Mucosa of rectum (tissue), 2 donors: ENCODE measurements around the gene SNAPIN.
A peak's percentile ranks its signal among the peaks of the same experiment; 100 is the strongest.

Experiments
- H3K27ac ChIP-seq, 2 donors: one replicate each; pipeline ENCODE4 v1.7.0; 2013; ENCODE audit warnings: inconsistent platforms in 2 of 2, low read depth in 2 of 2, low read length in 2 of 2
- H3K27me3 ChIP-seq, 2 donors: one replicate each; pipeline ENCODE4 v1.7.0; 2013; ENCODE audit warnings: low read length in 2 of 2; ENCODE audit not compliant: control insufficient read depth in 2 of 2, insufficient read depth in 2 of 2
- H3K36me3 ChIP-seq, 2 donors: one replicate each; pipeline ENCODE4 v1.7.0; 2013; ENCODE audit warnings: low read length in 2 of 2; ENCODE audit not compliant: control insufficient read depth in 2 of 2, insufficient read depth in 2 of 2
- H3K4me1 ChIP-seq, 2 donors: one replicate each; pipeline ENCODE4 v1.7.0; 2013; ENCODE audit warnings: low read length in 2 of 2, mild to moderate bottlenecking in 1 of 2; ENCODE audit not compliant: control insufficient read depth in 2 of 2, insufficient read depth in 2 of 2
- H3K4me3 ChIP-seq, 2 donors: one replicate each; pipeline ENCODE4 v1.7.0; 2013; ENCODE audit warnings: low read length in 2 of 2
- H3K9ac ChIP-seq, 2 donors: one replicate each; pipeline ENCODE4 v1.7.0; 2013; ENCODE audit warnings: low read length in 2 of 2, low read depth in 1 of 2, mild to moderate bottlenecking in 1 of 2
- H3K9me3 ChIP-seq, 2 donors: one replicate each; pipeline ENCODE4 v1.7.0; 2013; ENCODE audit warnings: low read length in 2 of 2; ENCODE audit not compliant: control insufficient read depth in 2 of 2
- donor health status: healthy.
- donor health status: Normal muscosa, but diverticular disease.

SNAPIN gene

DNA sequence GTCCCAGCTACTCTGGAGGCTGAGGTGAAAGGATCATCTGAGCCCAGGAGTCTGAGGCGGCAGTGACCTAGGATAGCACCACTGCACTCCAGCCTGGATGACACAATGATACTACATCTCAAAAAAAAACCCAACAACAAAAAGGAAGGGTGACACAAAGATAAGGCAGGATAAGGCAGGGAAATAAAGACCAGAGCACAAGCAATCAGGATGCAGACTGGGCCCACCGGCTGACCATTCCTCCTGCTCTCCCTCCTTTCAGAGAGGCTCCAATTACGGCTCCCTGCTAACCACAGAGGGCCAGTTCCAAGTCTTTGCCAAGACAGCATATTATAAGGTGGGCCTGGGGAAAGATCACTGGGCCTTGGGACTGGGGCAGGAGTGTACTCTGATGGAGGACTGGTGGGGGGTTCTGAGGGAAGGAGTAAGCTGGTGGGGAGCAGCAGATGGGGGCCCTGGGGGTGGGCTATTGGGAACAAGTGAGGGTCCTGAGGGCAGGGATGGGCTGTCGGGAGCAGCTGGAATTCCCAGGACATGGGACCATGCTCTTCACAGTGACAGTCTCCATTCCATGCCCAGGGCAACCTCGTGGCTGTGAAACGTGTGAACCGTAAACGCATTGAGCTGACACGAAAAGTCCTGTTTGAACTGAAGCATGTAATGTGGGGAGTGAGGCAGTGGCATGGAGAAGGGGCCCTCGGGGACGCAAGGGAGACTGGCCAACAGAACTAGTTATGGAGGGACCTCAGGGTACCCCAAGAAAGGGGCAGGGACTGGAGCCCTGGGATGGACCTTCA, 27.2 kb downstream of the SNAPIN start:
- no peaks in the 10 kb centered on the region for H3K4me1 ChIP-seq
- H3K27me3 ChIP-seq = peaks cover 4 to 10% of the 10 kb centered on the region in 2 donors
- H3K9ac ChIP-seq = no peak overlapping the region
- H3K36me3 ChIP-seq = no peaks in the 10 kb centered on the region
- H3K27ac ChIP-seq = no peak overlapping the region
- H3K4me3 ChIP-seq = no peak overlapping the region
- H3K9me3 ChIP-seq = no peaks in the 10 kb centered on the region

DNA sequence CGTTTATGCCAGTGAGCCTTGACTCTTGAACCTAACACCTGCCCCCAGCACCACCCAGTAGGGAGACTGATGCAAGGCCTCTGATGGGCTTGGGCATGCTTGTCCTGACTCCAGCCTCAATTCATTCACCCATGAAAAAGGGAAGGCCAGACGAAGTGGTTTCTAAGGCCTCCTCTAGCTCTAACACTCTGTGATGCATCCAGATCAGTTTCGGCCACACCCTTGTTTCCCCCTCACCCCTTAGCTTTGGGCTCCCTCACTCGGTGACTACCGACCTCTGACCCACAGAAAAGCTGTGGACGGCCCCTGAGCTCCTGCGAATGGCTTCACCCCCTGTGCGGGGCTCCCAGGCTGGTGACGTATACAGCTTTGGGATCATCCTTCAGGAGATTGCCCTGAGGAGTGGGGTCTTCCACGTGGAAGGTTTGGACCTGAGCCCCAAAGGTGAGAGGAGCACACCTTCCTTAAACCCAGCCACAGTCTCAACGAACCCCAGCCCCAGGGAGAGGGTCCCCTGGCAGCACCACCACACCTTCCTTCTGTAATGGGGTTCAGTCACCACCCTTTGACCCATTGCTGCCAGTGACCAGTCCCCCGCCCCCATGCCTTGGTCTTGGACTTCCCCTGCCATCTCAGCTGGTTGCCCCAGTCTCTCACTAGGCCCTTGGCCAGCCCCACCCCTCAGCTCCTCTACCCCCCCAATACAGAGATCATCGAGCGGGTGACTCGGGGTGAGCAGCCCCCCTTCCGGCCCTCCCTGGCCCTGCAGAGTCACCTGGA, 29.0 kb downstream of the SNAPIN start:
- H3K36me3 ChIP-seq = no peaks in the 10 kb centered on the region
- no peak overlapping the region for H3K4me3 ChIP-seq
- no peak overlapping the region for H3K27ac ChIP-seq
- H3K9ac ChIP-seq = no peak overlapping the region
- H3K9me3 ChIP-seq = no peaks in the 10 kb centered on the region
- H3K4me1 ChIP-seq = no peaks in the 10 kb centered on the region
- no peaks in the 10 kb centered on the region for H3K27me3 ChIP-seq

DNA sequence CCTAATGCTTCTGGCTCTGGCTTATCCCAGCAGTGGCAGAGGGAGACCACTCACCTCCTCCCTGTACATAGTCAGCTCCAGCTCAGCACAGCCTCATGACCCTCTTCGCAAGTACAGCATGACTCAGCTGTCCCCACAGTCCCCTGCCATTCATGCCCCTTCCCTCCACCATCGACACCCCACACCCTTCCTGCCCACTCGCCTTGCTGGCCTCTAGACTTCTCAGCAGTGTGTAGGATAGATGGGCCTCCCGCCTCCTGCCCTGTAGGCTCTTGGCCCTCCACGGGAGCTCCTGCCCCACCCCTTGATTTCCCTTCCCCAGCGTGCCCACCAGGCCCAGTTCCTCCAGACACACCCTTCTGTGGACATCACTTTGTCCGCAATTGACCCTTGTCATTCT, 29.8 kb downstream of the SNAPIN start:
- H3K4me1 ChIP-seq = no peaks in the 10 kb centered on the region
- H3K36me3 ChIP-seq = no peaks in the 10 kb centered on the region
- no peak overlapping the region for H3K27ac ChIP-seq
- no peak overlapping the region for H3K4me3 ChIP-seq
- no peaks in the 10 kb centered on the region for H3K27me3 ChIP-seq
- H3K9me3 ChIP-seq = no peaks in the 10 kb centered on the region
- no peak overlapping the region for H3K9ac ChIP-seq

DNA sequence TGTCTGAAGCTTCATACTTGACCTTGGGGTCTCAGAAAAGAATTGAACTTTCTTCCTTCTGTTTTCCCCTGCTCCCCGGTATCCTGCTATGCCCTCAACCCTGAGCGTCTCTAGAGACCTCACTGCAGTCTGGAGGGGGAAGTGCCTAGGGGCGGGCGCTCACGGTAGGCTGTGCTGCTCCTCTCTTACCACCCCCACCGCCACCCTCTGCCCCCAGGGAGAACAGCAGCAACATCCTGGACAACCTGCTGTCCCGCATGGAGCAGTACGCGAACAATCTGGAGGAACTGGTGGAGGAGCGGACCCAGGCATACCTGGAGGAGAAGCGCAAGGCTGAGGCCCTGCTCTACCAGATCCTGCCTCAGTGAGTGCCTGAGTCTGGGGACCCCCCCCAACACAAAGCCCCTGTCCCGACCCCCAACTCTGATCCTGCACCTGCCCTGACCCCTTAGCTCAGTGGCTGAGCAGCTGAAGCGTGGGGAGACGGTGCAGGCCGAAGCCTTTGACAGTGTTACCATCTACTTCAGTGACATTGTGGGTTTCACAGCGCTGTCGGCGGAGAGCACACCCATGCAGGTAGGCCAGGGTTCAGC, 30.3 kb downstream of the SNAPIN start:
- H3K4me1 ChIP-seq = no peaks in the 10 kb centered on the region
- H3K27me3 ChIP-seq = no peaks in the 10 kb centered on the region
- no peak overlapping the region for H3K27ac ChIP-seq
- no peaks in the 10 kb centered on the region for H3K9me3 ChIP-seq
- H3K36me3 ChIP-seq = no peaks in the 10 kb centered on the region
- no peak overlapping the region for H3K9ac ChIP-seq
- no peak overlapping the region for H3K4me3 ChIP-seq

DNA sequence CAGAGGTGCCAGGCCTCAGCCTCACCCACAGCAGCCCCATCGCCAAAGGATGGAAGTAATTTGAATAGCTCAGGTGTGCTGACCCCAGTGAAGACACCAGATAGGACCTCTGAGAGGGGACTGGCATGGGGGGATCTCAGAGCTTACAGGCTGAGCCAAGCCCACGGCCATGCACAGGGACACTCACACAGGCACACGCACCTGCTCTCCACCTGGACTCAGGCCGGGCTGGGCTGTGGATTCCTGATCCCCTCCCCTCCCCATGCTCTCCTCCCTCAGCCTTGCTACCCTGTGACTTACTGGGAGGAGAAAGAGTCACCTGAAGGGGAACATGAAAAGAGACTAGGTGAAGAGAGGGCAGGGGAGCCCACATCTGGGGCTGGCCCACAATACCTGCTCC, 35.0 kb downstream of the SNAPIN start:
- Histone ChIP-seq H3K9ac (no peak overlapping the region), H3K36me3 (no peaks in the 10 kb centered on the region), H3K4me1 (no peaks in the 10 kb centered on the region), H3K4me3 (no peak overlapping the region), H3K27me3 (no peaks in the 10 kb centered on the region), H3K27ac (no peak overlapping the region), H3K9me3 (no peaks in the 10 kb centered on the region)

DNA sequence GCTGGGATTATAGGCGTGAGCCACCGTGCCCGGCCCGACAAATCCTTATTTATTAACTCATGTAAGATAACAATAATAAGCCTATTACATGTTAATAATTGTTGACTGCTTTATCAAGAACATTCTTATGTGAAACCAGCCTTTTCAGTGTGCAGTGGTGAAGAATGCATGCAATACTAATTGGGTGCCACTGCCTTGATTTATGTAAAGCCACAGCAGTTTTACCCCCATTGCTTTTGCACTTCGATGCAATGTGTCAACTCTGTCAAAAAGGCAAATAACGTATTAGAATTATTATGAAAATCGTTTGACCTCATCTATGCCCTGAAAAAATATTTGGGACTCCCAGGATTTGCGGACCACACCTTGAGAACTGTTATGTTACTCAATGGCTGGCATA, 38.2 kb downstream of the SNAPIN start:
- H3K27ac ChIP-seq = no peak overlapping the region
- H3K4me1 ChIP-seq = no peaks in the 10 kb centered on the region
- H3K4me3 ChIP-seq = no peak overlapping the region
- H3K9me3 ChIP-seq = no peaks in the 10 kb centered on the region
- H3K36me3 ChIP-seq = no peaks in the 10 kb centered on the region
- H3K27me3 ChIP-seq = no peaks in the 10 kb centered on the region
- no peak overlapping the region for H3K9ac ChIP-seq

DNA sequence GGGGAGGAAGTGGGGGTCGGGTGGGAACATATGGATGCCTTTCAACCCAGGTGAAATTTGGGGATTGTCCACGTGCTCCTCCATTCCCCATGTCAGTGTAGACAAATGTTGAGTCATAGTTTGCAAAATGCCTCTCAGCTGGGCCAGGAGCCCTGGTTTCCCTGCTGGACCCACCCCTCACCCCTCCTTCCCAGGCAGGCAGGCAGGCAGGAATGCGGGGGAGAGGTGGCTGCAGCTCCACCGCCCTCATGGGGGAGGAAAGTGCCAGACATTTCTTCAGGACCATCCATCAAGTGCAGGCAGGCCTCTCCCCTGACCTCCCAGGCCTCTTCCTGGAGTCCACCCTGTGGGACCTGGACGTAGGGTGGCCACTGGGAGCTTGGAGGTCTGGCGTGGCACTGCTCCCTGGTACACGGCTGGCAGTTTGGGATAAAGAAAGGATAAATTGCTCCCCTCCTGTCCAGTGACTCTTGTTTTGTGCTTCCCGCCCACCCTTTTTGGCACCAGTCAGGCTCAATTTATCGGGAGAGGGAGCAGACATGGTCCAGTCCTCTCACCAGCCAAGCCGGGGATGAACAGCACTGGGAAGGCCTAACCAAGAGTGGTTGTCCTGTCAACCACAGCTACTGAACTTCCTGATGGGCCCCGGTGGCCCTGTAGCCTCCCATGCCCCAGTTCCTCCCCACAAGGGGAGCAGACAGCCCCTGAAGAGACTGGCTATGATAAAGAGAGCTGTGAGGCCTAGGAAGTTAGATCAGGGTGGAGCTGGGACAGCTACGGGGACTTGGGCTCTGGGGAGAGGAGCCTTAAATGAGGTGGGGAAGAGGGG, 38.9 kb downstream of the SNAPIN start:
- H3K27me3 ChIP-seq = no peaks in the 10 kb centered on the region
- H3K27ac ChIP-seq = peak overlapping the region; percentile 19 to 29
- no peak overlapping the region for H3K9ac ChIP-seq
- H3K36me3 ChIP-seq = no peaks in the 10 kb centered on the region
- H3K4me3 ChIP-seq = no peak overlapping the region
- no peaks in the 10 kb centered on the region for H3K4me1 ChIP-seq
- H3K9me3 ChIP-seq = no peaks in the 10 kb centered on the region

DNA sequence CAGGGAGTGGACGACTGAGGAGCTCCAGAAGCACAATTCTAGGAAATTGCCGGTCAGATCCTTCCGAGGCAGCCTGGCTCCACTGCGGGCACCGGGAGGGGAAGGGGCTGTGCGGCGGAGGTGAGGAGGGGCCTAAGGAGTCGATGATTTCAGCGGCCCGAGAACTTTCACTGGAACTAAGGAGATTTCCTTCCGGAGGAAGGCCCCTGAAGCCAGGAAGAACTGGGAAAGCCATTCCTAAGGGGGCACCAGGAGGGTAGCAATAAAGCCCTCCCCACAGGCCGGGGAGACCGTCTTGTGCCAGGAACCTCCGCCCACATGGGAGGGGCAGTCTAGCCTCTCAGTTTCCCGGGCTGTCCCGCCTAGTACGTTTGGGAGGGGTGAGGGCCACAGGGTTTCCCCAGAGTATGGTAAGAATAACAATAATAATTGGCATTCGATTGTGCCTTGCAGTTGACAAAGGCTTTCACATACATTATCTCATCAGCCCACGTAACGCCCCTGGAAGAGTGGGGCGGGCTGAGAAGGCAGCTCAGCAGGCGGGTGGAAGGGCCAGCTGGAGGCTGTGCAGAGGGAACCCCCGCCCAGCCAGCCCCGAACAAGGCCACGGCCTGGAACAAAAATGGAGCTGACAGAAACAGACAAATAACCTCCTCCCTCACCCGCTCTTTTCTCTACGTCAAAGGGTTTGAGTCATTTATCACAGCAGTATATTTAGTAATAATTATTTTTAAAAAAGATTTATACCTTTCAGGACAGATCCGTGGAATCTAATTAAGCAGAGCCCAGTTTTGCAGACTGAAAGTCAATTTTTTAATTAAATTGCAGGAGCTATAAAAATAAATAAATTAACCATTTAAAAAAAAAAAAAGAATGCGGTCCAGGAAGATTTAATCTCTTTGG, 39.8 kb downstream of the SNAPIN start:
- Histone ChIP-seq H3K4me1 (no peaks in the 10 kb centered on the region), H3K9me3 (no peaks in the 10 kb centered on the region), H3K9ac (no peak overlapping the region), H3K36me3 (no peaks in the 10 kb centered on the region), H3K4me3 (peak overlapping the region in 1 of 2 donors; percentile 26), H3K27me3 (no peaks in the 10 kb centered on the region), H3K27ac (peak overlapping the region; percentile 19 to 29)

DNA sequence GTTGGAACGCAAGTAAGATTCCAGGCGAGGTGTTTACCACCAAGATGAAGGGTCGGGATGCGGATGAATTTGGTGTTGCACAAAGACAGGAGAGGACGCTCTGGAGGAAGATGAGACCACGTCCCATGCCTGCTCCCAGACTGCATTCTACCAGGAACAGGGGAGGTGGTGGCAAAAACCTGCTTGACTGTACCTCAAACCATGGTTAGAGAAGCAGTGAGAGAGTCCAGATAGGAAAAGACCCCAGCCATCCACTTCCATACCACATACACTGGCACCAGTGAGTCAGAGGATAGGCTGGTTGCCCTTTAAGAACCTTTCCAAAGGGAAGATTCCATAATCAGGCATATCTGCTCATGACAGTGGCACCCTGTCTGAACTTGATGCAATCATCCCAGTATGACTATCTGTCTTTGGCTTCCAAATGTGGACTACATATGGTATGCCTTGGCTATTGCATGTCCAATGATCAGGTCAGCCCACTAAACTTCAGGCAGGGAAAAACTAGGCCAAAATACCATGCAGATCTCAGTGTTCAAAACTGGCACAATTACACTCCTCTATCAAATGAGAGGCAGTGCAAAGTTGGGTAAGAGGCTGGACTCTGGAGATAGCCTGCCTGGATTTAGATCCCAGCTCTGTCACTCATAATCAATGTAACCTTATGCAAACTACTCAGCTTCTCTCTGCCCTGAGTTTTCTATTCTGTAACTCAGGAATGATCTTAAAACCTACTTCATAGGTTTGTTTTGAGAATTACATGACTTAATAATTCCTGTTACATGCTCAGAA, 40.6 kb downstream of the SNAPIN start:
- Histone ChIP-seq H3K4me3 (no peak overlapping the region), H3K27ac (no peak overlapping the region), H3K27me3 (no peaks in the 10 kb centered on the region), H3K4me1 (no peaks in the 10 kb centered on the region), H3K9me3 (no peaks in the 10 kb centered on the region), H3K36me3 (no peaks in the 10 kb centered on the region), H3K9ac (no peak overlapping the region)
